ENCODE measurements around the gene PLEKHB1. TPM values are rescaled to one million over a fixed set of nuclear protein-coding genes. Genes with fewer than 3 reads are reported as not detected.

PLEKHB1 gene
- total RNA-seq = 1 to 10 TPM; 3.1 to 3.7 (median 3.4) TPM

GRCh38 chr11:73645972-73646631 lies at the start of gene PLEKHB1:
PLEKHB1 (plus strand) TSS chr11:73646581; CDS start chr11:73646609, 28 bp downstream.
- no peaks in the 10 kb centered on the region for H3K9me3 Mint-ChIP-seq
- peaks cover 3% of the 10 kb centered on the region for H3K27me3 Mint-ChIP-seq (ENCODE audit: low read depth)
- ATAC-seq (no peak), DNase-seq (no peak)
- peaks cover 25% of the 10 kb centered on the region for H3K4me1 Mint-ChIP-seq (ENCODE audit: low read depth)
- H3K36me3 Mint-ChIP-seq (ENCODE audit: insufficient read depth) = no peaks in the 10 kb centered on the region
- peak within 1 kb of the TSS; percentile 77 for H3K4me3 Mint-ChIP-seq

- Mint-ChIP-seq H3K27me3 (ENCODE audit: low read depth) (no peaks in the 10 kb centered on the region), H3K9me3 (no peaks in the 10 kb centered on the region), H3K36me3 (ENCODE audit: insufficient read depth) (no peaks in the 10 kb centered on the region), H3K4me1 (ENCODE audit: low read depth) (peaks cover 28% of the 10 kb centered on the region), H3K4me3 (peak overlapping the region; percentile 90)
- ATAC-seq = no peak
- DNase-seq = no peak
Measured at GRCh38 chr11:73597336-73597955, 48.9 kb upstream of the PLEKHB1 start.

- Mint-ChIP-seq H3K9me3 (no peaks in the 10 kb centered on the region), H3K27me3 (ENCODE audit: low read depth) (no peaks in the 10 kb centered on the region), H3K4me3 (peak within 1 kb of the TSS; percentile 90), H3K4me1 (ENCODE audit: low read depth) (peaks cover 28% of the 10 kb centered on the region), H3K36me3 (ENCODE audit: insufficient read depth) (no peaks in the 10 kb centered on the region)
- ATAC-seq = peak; percentile 95
- DNase-seq = peak; percentile 90
Measured at GRCh38 chr11:73597956-73598718, 48.2 kb upstream of the PLEKHB1 start, which contains the start of gene FAM168A. FAM168A (minus strand) TSS chr11:73598112; CDS start chr11:73468474, 129,638 bp downstream.

- no peaks in the 10 kb centered on the region for H3K9me3 Mint-ChIP-seq
- ATAC-seq (no peak), DNase-seq (no peak)
- H3K27me3 Mint-ChIP-seq (ENCODE audit: low read depth) = no peaks in the 10 kb centered on the region
- H3K4me1 Mint-ChIP-seq (ENCODE audit: low read depth) = peaks cover 28% of the 10 kb centered on the region
- H3K4me3 Mint-ChIP-seq = peak overlapping the region; percentile 90
- no peaks in the 10 kb centered on the region for H3K36me3 Mint-ChIP-seq (ENCODE audit: insufficient read depth)
Measured at GRCh38 chr11:73598719-73599379, 47.5 kb upstream of the PLEKHB1 start.

- Mint-ChIP-seq H3K4me3 (no peak overlapping the region), H3K27me3 (ENCODE audit: low read depth) (peaks cover 4% of the 10 kb centered on the region), H3K4me1 (ENCODE audit: low read depth) (no peaks in the 10 kb centered on the region), H3K9me3 (no peaks in the 10 kb centered on the region), H3K36me3 (ENCODE audit: insufficient read depth) (no peaks in the 10 kb centered on the region)
- ATAC-seq (no peak), DNase-seq (no peak)
Measured at GRCh38 chr11:73612601-73613140, 33.7 kb upstream of the PLEKHB1 start.

- Mint-ChIP-seq H3K9me3 (no peaks in the 10 kb centered on the region), H3K4me3 (no peak overlapping the region), H3K4me1 (ENCODE audit: low read depth) (no peaks in the 10 kb centered on the region), H3K27me3 (ENCODE audit: low read depth) (peaks cover 4% of the 10 kb centered on the region), H3K36me3 (ENCODE audit: insufficient read depth) (no peaks in the 10 kb centered on the region)
- ATAC-seq = no peak
- DNase-seq = no peak
Measured at GRCh38 chr11:73614591-73614990, 31.8 kb upstream of the PLEKHB1 start.

GRCh38 chr11:73622926-73623593 lies 23.3 kb upstream of the PLEKHB1 start:
- H3K4me1 Mint-ChIP-seq (ENCODE audit: low read depth) = peaks cover 3% of the 10 kb centered on the region
- no peak overlapping the region for H3K4me3 Mint-ChIP-seq
- peaks cover 16% of the 10 kb centered on the region for H3K27me3 Mint-ChIP-seq (ENCODE audit: low read depth)
- no peak for ATAC-seq
- H3K36me3 Mint-ChIP-seq (ENCODE audit: insufficient read depth) = no peaks in the 10 kb centered on the region
- H3K9me3 Mint-ChIP-seq = no peaks in the 10 kb centered on the region
- no peak for DNase-seq

- Mint-ChIP-seq H3K36me3 (ENCODE audit: insufficient read depth) (no peaks in the 10 kb centered on the region), H3K9me3 (no peaks in the 10 kb centered on the region), H3K4me1 (ENCODE audit: low read depth) (peaks cover 3% of the 10 kb centered on the region), H3K27me3 (ENCODE audit: low read depth) (peaks cover 16% of the 10 kb centered on the region), H3K4me3 (no peak overlapping the region)
- DNase-seq = no peak
- ATAC-seq = no peak
Measured at GRCh38 chr11:73623686-73624085, 22.7 kb upstream of the PLEKHB1 start.

- peaks cover 3% of the 10 kb centered on the region for H3K4me1 Mint-ChIP-seq (ENCODE audit: low read depth)
- peaks cover 14% of the 10 kb centered on the region for H3K27me3 Mint-ChIP-seq (ENCODE audit: low read depth)
- no peaks in the 10 kb centered on the region for H3K9me3 Mint-ChIP-seq
- ATAC-seq (peak; percentile 81 to 88), DNase-seq (peak; percentile 62)
- H3K4me3 Mint-ChIP-seq = no peak overlapping the region
- H3K36me3 Mint-ChIP-seq (ENCODE audit: insufficient read depth) = no peaks in the 10 kb centered on the region
Measured at GRCh38 chr11:73625696-73626318, 20.6 kb upstream of the PLEKHB1 start.

- Mint-ChIP-seq H3K36me3 (ENCODE audit: insufficient read depth) (no peaks in the 10 kb centered on the region), H3K9me3 (no peaks in the 10 kb centered on the region), H3K4me1 (ENCODE audit: low read depth) (peaks cover 11% of the 10 kb centered on the region), H3K27me3 (ENCODE audit: low read depth) (peaks cover 2% of the 10 kb centered on the region), H3K4me3 (no peak overlapping the region)
- DNase-seq (no peak), ATAC-seq (no peak)
Measured at GRCh38 chr11:73629907-73630306, 16.5 kb upstream of the PLEKHB1 start.

- Mint-ChIP-seq H3K27me3 (ENCODE audit: low read depth) (no peaks in the 10 kb centered on the region), H3K9me3 (no peaks in the 10 kb centered on the region), H3K36me3 (ENCODE audit: insufficient read depth) (no peaks in the 10 kb centered on the region), H3K4me3 (no peak overlapping the region), H3K4me1 (ENCODE audit: low read depth) (peaks cover 8% of the 10 kb centered on the region)
- DNase-seq = no peak
- ATAC-seq = no peak
Measured at GRCh38 chr11:73632996-73633395, 13.4 kb upstream of the PLEKHB1 start.

GRCh38 chr11:73633999-73634398 lies 12.4 kb upstream of the PLEKHB1 start:
- Mint-ChIP-seq H3K27me3 (ENCODE audit: low read depth) (no peaks in the 10 kb centered on the region), H3K4me1 (ENCODE audit: low read depth) (peaks cover 8% of the 10 kb centered on the region), H3K9me3 (no peaks in the 10 kb centered on the region), H3K4me3 (no peak overlapping the region), H3K36me3 (ENCODE audit: insufficient read depth) (no peaks in the 10 kb centered on the region)
- DNase-seq (no peak), ATAC-seq (no peak)

GRCh38 chr11:73635721-73636120 lies 10.7 kb upstream of the PLEKHB1 start:
- H3K36me3 Mint-ChIP-seq (ENCODE audit: insufficient read depth) = no peaks in the 10 kb centered on the region
- ATAC-seq (no peak), DNase-seq (no peak)
- peaks cover 5% of the 10 kb centered on the region for H3K27me3 Mint-ChIP-seq (ENCODE audit: low read depth)
- H3K4me1 Mint-ChIP-seq (ENCODE audit: low read depth) = peaks cover 16% of the 10 kb centered on the region
- no peak overlapping the region for H3K4me3 Mint-ChIP-seq
- H3K9me3 Mint-ChIP-seq = no peaks in the 10 kb centered on the region
